NCI-H2081 treated with DMSO at 0.1 percent for 48 hours (cell line): ENCODE data around the gene OR4D1.

Experiments
- DNase-seq: peaks from one replicate; lab custom pipeline; 2025; lab: John Stamatoyannopoulos, UW

OR4D1 gene

GRCh38 chr17:58193641-58194255 lies 45.6 kb downstream of the OR4D1 start:
- DNase-seq, result no peak

- DNase-seq, result no peak
Measured at GRCh38 chr17:58195518-58196123, 47.4 kb downstream of the OR4D1 start.

- DNase-seq, result no peak
Measured at GRCh38 chr17:58196610-58197009, 48.4 kb downstream of the OR4D1 start.

GRCh38 chr17:58200024-58200633 lies 51.9 kb downstream of the OR4D1 start:
- no peak for DNase-seq

GRCh38 chr17:58202859-58203258 lies 54.7 kb downstream of the OR4D1 start:
- no peak for DNase-seq

GRCh38 chr17:58204796-58205195 lies 56.6 kb downstream of the OR4D1 start:
- DNase-seq, result no peak

GRCh38 chr17:58205936-58206335 lies 57.8 kb downstream of the OR4D1 start:
- DNase-seq, result no peak

- DNase-seq, result no peak
Measured at GRCh38 chr17:58207451-58207850, 59.3 kb downstream of the OR4D1 start.

GRCh38 chr17:58208344-58208743 lies 60.2 kb downstream of the OR4D1 start:
- DNase-seq, result no peak
